Measurements from ENCODE around the gene GATAD2A. TPM values are rescaled to one million over a fixed set of nuclear protein-coding genes. Genes with fewer than 3 reads are reported as not detected.

GATAD2A gene
- total and polyA plus RNA-seq, 9 of the 15 experiments (the other 6 are each of a cell fraction or from before 2014, with no cell fraction given), result 2.4 to 226 (median 44.2) TPM

GRCh38 chr19:19385131-19385895 lies 20.2 kb upstream of the GATAD2A start (continued):
- TF ChIP-seq ZNF740 (CRISPR knock-in tag; IDR thresholded peaks at IDR 0.05), result no peak
- no peak for TF ChIP-seq ZNF740 (tag; IDR thresholded peaks at IDR 0.05)
- TF ChIP-seq ZNF449 (CRISPR knock-in tag; IDR thresholded peaks at IDR 0.05), result peak; percentile 74; the same call in 1 of the 2 replicates
- TF ChIP-seq ZFP36 (IDR thresholded peaks at IDR 0.05; ENCODE audit: low read depth, low read length, partially characterized antibody), result no peak
- no peak for TF ChIP-seq MTA1 (IDR thresholded peaks at IDR 0.05; ENCODE audit: borderline replicate concordance)
- no peak for TF ChIP-seq ZNF282 (CRISPR knock-in tag; IDR thresholded peaks at IDR 0.05)
- no peak for TF ChIP-seq MCM3 (IDR thresholded peaks at IDR 0.05)
- no peak for TF ChIP-seq COPS2 (conservative IDR thresholded peaks at IDR 0.05)
- no peak for TF ChIP-seq ZNF347 (CRISPR knock-in tag; IDR thresholded peaks at IDR 0.05; ENCODE audit: low read depth)
- TF ChIP-seq TCF15 (CRISPR knock-in tag; IDR thresholded peaks at IDR 0.05), result no peak
- TF ChIP-seq ELF1 (tag; IDR thresholded peaks at IDR 0.05), result peak; percentile 100
- TF ChIP-seq MEIS2 (IDR thresholded peaks at IDR 0.05; ENCODE audit: partially characterized antibody), result peak; percentile 82
- peak; percentile 6; the same call in 1 of the 2 replicates for TF ChIP-seq ZBTB40 (IDR thresholded peaks at IDR 0.05)
- TF ChIP-seq ZBTB40 (CRISPR knock-in tag; IDR thresholded peaks at IDR 0.05), result no peak
- peak; percentile 83 for TF ChIP-seq DMBX1 (CRISPR knock-in tag; IDR thresholded peaks at IDR 0.05; ENCODE audit: borderline replicate concordance)
- no peak for TF ChIP-seq ZNF253 (CRISPR knock-in tag; conservative IDR thresholded peaks at IDR 0.05)
- TF ChIP-seq HNRNPK (IDR thresholded peaks at IDR 0.05; ENCODE audit: low read depth, low read length, poor library complexity, severe bottlenecking), result peak; percentile 45
